Left renal cortex interstitium (tissue), 4 donors: Measurements from ENCODE around the gene NOS2. TPM values are rescaled to one million over a fixed set of nuclear protein-coding genes. Genes with fewer than 3 reads are reported as not detected.

Source experiments
- DNase-seq, 4 donors: peaks; one replicate each; pipeline ENCODE4 v3.0.0-alpha.2; 2013; ENCODE audit warnings: low read depth in 4 of 4, low spot score in 2 of 4, missing footprints in 1 of 4
- polyA plus RNA-seq, 4 donors: library from polyadenylated mRNA; unstranded; fragments of 120-200 nt; gene quantifications; one replicate each; pipeline ENCODE4 v1.2.1, GENCODE V29; 2013; ENCODE audit not compliant: insufficient read length in 4 of 4

The NOS2 gene
- polyA plus RNA-seq, 4 donors = 1.7 to 2.1 (median 2.0) TPM

DNA sequence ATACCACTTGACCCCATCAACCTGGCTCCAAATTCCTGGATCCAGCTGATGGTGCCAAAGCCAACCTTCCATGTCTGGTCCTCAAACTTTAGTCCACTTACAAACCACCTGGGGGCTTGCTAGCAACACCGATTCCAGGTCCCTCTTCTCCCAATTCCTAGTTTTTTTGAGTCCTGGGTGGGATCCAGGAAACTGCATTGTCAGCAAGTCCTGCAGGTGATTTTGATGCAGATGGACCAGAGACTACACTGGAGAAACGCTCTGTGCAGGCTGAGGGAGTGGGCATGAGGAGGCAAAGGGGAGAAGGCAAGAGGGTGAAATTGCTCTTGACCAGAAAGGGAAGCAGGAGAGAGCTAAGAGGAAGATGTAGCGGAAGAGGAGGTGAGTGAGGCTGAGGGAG, 21.0 kb upstream of the NOS2 start:
- no peak for DNase-seq

DNA sequence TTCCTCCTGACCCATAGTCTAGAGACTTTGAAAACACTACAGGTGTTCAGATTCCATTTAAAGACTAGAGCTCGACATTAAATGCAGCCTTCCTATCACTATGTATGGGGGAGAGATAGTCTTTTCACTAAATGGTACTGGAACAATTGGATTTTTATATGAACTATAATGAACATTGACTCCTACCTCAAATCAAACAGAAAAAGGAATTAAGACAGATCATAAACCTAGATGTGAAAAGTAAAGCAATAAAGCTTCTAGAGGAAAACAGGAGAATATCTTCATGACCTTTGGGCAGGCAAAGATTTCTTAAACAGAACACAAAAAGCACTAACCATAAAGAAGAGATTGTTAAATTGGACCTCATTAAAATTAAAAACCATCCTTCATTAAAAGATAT, 18.8 kb upstream of the NOS2 start:
- no peak for DNase-seq

DNA sequence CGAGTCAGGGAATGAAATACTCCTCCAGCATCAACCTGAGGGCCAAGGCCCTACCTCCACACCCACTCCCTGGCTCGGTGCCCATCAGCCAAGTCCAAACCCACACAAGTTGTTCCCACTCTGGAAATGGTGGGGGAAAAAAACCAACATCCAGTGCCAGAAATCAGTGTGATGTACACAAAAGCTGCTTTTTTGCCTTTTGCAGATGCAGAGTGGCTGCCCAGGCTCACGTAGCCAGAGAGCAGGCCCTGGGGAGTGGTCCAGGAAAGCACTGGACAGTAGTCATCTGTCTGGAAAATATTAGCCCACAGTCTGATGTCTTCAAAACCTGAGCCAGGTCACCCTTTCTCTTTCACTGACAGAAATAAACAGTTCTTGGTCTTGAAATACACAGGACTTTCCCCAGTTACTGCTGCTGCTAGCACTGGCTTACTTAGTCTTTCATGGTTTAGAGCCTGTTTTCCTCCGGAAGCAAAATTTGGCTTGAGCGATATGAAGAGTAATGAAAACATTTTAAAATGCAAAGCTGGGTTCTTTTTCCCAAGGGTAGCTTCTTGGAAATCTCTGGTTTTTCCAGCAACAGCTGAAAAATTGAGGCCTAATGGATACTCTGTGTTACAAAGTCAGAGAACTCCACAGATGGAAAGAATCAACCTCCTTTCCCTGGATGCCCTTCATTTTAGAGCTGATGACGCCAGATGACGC, 18.2 kb upstream of the NOS2 start:
- DNase-seq = peak in 2 of 4 donors; percentile 24 to 33

DNA sequence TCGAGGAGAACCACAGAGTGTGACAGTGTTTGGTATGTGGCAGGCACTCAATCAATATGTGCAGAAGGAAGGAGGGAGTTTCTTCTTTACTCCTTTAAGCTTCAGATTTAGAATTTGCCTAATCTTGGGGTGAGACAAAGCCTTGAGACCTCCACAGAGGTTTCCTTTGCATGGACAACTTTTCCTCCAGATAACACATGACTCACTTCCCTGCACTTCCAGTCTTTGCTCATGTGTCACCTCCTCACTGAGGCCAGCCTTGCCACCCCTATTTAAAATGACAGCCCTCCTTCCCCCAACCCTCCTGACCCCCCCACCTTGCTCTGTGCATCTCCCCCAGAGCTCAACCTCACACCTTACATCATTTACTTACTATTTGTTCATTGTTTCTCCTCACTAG, 17.4 kb upstream of the NOS2 start:
- no peak for DNase-seq

DNA sequence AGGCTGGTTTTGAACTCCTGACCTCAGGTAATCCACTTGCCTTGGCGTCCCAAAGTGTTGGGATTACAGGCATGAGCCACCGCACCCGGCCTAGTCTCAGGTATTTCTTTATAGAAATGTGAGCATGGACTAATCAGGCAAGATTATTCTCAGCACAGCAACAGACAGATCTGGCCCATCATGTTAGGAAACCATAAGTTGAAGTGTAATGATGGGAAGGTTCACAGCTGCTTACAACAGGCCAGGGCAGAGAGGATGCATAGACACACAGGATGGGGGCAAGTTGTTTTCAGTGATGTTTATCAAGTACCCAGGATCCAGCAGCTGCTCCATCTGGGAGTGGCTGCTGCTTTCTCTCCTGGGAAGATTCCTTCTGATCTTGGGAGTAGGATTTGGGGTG, 16.6 kb upstream of the NOS2 start:
- no peak for DNase-seq

DNA sequence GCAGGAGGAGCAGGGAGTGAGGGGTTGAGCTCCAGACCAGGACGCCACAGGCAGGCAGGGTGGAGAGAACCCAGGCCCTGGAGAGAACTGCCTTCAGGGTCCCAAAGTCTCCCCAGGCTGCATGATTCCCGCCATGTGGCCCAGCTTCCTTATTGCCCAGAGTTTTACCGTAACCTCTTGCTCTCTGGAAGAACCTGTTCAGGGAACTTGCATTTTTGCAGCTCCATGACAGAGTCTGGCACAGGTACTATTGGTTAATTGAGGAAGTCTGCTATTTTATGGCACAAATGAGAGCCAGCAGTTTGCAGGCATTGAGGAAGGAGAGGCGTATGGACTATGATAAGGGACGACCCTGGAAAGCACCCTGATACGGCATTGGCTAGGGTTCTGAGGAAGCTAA, 11.6 kb upstream of the NOS2 start:
- DNase-seq = no peak

DNA sequence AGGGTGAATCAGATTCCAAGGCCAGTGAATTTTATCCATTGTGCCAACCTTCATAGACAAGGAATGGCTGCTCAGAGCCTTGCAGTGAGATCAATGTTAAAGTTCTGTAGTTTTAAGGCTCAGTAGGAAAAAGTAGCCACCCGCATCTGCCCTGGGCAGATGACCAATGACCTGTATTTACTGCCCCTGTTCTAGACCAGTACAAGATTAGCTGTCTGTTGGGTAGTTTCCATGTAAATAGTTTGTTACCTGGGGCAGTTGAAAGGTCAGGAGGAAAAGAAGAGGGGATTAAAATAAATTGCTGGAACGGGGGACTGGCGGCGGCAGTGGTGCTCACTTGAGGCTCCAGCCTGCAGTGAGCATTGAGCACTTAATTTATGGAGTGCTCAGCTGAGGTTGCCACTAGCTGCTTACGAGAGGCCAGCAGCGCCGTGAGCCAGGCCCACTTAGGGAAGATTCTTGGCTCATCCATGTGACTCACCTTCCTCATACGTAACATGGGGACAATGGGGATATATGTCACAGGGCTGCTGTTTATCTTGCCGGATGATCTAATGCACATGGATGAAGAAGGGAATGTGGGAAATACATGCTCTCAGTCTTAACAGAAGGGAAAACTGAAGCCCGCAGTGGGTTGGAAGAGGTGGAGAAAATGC, 10.7 kb upstream of the NOS2 start:
- DNase-seq = no peak

DNA sequence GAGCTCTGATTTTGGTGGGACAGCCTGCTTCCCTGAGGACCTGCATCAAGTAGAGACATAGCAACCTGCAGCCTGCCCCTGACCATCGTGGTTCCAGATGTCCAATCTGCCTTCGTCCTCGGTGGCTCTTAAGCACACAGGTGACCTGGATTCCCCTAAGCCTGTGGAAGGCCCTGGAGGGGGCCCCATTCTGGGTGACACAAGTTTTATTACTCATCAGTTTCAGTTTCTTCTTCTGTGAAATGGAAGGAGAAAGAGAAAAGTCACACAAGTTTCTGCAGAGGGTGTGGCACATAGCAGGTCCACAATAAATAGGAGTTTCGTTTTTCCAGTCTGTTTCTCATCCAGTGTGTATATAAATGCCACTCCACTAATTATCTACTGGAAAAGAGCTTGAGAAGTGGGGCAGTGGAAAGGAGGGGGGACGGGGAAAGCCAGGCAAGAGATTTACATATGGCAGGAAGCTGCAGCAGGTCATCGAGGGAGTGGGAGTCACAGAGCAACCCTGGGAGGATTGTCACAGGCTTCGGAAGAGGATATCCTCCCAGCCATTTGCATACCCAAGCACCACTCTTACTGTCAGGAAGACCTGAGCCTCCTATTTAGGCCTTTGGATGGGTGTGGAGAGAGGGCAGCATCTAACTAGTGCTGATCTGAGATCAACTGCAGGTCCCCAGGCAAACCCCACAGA, 10.0 kb upstream of the NOS2 start:
- no peak for DNase-seq

DNA sequence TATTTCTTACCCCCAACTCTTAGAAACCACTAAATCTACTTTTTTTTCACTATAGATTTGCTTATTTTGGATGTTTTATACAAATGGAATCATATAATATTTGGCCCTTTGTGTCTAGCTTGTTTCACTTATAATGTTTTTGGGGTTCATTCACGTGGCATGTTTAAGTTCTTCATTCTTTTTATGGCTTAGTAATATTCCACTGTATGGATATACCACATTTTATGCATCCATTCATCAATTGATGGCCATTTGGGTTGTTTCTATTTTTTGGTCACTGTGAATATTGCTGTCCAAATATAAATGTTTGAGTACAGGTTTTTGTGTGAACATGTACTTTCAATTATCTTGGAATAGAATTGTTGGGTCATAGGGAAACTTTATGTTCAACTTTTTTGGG, 9.2 kb upstream of the NOS2 start:
- DNase-seq = no peak

DNA sequence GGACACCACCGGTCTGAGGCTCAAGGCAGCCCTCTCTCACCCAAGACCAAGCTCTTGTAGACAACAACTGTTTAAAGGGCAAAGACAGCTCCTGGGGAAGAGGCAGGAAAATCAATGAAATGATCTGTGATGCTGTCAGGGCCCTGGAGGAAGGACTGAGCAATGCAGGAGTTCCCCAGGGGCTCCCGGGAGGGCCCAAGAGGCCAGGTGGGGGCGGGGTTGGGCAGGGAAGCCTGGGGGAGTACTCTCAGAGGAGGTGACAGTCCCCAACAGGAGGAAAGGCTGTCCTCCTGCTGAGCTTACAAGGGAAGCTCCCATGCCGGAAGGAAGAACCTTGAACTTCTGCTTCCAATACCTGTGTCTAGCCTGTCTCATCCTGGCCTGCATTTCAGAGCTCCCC, 8.3 kb upstream of the NOS2 start:
- DNase-seq = no peak

DNA sequence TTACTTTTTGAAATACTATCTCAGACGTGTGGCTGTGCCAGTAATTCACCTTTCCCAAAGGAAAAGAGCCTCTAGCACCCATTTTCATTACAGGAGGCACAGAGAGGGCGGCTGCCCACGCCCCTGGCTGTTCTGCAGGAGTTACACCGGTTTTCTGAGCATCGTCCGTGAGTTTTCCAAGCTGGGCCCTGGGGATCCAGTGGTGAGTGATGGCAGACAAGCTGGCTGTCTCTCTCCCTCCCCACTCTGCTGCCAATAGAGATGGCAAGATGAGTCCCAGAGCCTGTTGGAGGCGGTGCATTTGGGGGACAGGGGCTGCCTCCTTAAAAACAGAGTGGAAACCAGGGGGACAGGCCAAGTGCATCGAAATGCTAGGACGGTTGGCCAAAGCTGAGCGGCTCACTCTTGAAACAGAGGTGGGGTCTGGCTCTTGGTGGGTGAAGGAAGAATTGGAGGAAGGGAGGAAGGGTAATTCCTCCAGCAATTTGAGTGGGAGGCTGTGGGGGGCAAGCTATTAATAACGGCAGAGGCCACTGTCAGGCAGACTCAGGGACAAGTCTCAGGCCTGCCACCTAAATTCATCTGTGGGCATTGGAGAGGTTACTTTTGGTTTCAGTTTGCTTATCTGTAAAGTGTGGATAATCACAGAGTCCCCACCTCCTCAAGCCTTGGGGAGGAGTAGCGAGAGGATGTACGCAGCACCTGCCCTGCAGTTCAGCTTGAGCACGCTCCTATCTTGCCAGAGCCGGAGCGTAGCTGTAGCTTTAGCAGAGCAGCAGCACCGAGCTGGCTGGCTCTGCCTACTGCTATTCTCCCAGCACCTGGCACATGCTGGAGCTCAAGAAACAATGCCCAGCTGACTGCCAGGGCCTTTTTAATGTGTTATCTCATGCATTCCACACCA, 7.5 kb upstream of the NOS2 start:
- DNase-seq = no peak

DNA sequence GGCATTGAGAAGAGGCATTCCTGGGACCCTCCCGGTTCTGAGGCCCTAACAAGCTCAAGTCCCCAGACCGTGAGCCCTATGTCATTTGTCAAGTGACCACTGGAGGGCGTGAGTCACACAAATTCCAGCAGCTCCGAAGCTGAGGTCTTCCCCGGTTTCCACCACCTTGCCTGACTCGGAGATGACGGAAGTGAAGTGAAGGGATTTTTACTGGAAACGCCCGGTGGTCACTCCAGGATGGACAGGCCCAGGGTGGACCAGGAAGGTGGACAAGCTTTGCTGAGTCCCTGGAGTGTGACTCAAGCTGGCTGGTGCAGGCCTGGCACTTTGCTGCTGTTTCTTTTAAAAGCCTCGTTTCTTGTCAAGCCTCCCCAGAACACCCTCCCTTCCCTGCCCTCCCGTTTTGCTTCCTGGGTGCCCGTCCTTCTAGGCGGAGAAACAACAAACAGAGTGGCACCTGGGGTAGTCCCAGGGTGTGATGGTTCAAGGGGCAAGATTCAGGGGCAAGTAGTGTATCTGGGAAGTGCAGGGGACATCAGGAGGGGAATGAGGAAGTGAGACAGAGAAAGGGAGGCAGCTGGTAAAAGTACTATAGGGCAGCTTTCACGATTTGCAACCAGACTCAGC, 5.3 kb upstream of the NOS2 start:
- DNase-seq = peak; percentile 67 to 87 (median 72)

DNA sequence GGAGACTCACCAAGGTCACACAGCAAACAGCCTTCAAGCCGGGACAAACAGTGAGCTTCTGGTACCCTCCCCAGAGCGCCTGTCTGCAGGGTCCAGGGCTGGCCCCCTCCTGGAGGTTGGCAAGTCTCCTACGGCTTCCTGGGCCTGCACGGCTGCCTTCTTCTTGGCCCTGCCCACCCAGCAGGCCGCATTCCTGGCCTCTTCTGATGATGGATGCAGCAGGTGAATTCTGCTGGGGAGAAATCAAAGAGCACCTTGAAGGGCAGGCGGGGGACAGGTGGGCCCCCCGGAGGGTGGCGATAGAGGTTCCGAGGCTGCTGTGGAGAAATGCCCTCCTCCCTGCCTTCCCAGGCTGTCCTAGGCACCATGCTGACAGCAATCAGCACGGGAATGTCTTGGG, 3.8 kb upstream of the NOS2 start:
- no peak for DNase-seq

DNA sequence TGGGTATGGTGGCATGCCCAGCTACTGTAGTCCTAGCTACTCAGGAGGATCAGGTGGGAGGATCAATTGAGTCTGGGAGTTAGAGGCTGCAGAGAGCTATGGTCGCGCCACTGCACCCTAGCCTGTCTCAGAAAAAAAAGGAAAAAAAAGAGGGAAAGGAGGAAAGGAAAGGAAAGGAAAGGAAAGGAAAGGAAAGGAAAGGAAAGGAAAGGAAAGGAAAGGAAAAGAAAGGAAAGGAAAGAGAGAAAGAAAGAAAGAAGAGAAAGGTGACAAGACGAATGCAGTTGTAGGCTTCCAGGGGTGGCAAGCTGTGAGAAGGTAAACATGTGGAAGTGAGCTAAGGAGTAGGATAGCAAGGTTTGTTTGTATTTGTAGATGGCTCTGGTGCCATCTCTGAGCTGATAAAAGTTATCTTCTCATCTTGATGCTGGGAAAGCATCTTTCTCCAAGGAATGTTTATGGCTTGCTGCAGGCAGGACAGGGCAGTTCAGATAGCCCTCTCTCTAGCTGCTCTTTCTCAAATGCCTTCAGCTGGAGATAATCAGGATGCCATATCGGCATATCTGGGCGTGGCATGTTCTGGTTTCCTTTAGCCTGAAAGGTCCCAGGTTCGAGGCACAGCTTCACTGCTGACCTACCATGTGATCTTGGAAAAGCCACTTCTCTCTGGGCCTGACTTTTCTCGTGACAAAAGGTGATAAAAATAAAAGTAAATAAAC, 2.8 kb upstream of the NOS2 start:
- DNase-seq = no peak

DNA sequence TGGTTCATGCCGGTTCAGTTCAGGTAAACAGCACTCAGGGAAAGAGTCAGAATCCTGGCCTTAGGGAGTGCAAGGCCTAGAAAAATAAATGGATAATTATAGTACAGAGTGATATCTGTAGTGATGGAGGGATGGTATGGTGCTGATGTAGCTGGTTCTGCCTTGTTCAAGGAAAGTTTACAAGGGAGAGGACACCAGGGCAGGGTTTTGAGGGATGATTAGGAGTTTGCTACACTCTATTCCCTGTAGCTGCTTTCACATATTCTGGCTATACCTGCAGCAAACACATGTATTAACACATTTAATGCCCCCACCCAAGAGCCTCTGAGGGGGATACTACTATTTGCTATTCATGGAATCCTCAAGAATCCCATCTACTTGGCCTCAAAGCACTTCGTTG, 1.7 kb upstream of the NOS2 start:
- no peak for DNase-seq

DNA sequence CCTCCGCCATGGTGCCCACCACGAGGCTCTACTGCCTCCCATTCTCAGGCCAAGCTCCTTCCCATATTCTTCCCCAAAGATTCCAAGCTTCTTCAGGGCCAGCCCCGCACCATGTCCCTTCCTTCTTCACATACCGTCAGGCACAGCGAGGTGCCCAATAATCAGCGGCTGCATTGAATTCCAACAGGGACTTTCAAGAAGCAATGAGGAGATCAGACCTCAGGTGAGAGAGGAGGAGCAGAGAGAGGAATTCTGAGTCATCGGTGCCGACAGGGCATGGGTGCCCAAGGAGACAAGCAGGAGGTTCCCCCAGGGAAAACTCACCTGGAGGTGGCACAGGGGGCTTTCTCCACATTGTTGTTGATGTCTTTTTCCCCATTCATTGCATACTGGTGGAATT, 2.0 kb downstream of the NOS2 start:
- no peak for DNase-seq

DNA sequence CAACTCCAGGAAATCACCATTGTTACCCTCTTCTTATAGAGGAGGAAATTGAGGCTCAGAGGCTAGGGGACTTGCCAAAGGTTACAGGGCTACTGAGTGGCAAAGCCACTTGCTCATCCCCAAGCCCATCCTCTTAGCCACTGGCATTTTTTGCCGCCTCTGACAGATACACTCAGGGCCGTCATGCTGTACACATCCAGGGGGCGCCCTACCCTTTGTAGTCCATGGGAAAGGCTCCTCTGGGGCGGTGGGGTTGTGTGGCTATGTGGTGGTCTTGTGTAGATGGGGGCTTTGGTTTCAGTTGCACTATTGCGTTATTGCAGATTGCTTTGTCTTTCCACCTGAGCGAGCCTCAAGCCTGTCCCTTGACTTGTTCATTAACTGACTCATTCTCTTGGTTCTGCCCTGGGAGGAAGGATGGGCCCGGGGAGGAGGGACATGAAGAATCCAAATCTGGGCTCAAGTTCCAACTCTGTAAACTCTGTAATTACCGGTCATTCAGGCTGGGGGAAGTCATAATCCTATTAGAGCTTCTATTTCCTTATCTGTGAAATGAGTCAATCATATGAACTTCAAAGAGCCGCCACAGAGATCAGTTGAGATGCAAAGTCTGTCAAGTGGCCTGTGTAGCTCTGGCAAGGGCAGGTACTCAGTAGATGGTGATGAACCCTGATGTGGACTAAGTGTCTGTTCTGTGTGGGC, 2.8 kb downstream of the NOS2 start:
- no peak for DNase-seq

DNA sequence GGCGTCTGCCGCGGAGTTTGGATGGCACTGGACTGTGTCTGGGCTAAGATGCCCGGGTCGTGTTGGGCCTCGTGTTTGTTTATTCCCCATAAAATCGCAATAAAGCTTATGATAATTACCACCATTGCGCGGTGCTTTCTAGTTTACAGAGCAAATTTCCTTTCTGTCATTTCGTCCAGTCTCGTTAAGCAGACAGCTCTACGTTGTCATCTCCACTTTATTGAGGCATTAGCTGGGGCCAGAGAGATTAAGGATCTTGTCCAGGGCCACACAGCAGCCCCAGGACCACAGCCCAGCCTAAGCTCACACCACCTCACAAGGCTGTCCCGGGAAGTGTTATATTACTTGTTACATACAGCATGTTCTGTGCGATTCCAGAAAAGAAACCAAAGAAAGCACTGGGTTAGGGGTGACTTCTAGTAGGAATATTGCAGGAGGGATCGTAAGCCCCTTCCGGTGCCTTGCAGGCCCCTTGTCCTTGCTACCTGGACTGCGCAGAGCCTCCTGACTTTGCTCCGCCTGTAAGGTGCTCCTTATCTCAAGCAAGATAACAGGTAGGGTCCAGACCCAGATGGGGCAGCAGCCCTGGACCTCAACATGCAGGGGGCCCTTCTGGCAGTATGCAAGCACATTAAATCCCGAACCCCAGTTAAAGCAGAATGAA, 6.3 kb downstream of the NOS2 start:
- no peak for DNase-seq
